Body of pancreas (tissue), 4 donors: ENCODE results near the gene SPTBN2. TPM values are rescaled to one million over a fixed set of nuclear protein-coding genes. Genes with fewer than 3 reads are reported as not detected.
A peak's percentile ranks its signal among the peaks of the same experiment; 100 is the strongest.

Experiments
- ATAC-seq: fragments of 150-250 bp; one replicate; pipeline ENCODE4 v1.9.1; 2016
- DNase-seq, 4 donors: peaks; one replicate each; pipeline ENCODE4 v3.0.0-alpha.2; 2019
- H3K27ac ChIP-seq, 4 donors: fragments of 200-600 bp; sonication (generic); 1 replicate in 3 of 4; 2 replicates in 1 of 4; pipeline versions ENCODE4 v1.5.1 to v1.6.1; 2016 to 2019; ENCODE audit warnings: mild to moderate bottlenecking in 1 of 4, mixed read lengths in 1 of 4, moderate library complexity in 1 of 4
- H3K27me3 ChIP-seq, 2 donors: fragments of 200-600 bp; sonication (generic); one replicate each; pipeline ENCODE4 v1.6.0; 2016; ENCODE audit warnings: mild to moderate bottlenecking in 1 of 2
- H3K36me3 ChIP-seq, 2 donors: fragments of 200-600 bp; sonication (generic); replicated peaks in 1 of 2; 2 replicates each; pipeline ENCODE4 v1.5.1; 2016; ENCODE audit warnings: low read depth in 2 of 2; ENCODE audit not compliant: insufficient read depth in 1 of 2
- H3K4me1 ChIP-seq: fragments of 200-600 bp; sonication (generic); one replicate; pipeline ENCODE4 v1.6.0; 2016
- H3K4me3 ChIP-seq, 2 donors: fragments of 200-600 bp; sonication (generic); 1 replicate in 1 of 2; 2 replicates in 1 of 2; pipeline ENCODE4 v1.5.1; 2016 to 2019
- H3K9me3 ChIP-seq, 3 donors: fragments of 200-600 bp; sonication (generic); 1 replicate in 2 of 3; 2 replicates in 1 of 3; pipeline ENCODE4 v1.5.1; 2016
- CTCF ChIP-seq, 7 experiments: fragments of 450-650 bp in 4 of 7; fragments of 200-600 bp in 3 of 7; sonication (generic) in 3 of 7; IDR thresholded peaks; one replicate each; pipeline ENCODE4 v1.5.1; 2016 to 2019; ENCODE audit warnings: antibody characterized with exemption in 7 of 7
- POLR2A ChIP-seq, 3 donors: fragments of 450-650 bp; IDR thresholded peaks; one replicate each; pipeline ENCODE4 v1.6.1; 2016; ENCODE audit warnings: antibody characterized with exemption in 3 of 3, mild to moderate bottlenecking in 2 of 3
- WGBS, 2 donors: methylation state at CpG; one replicate each; pipeline ENCODE4 v1.1.5; 2017; 5-methylcytosine and 5-hydroxymethylcytosine counted together
- intact Hi-C: fragments of 100-400 bp; cut with DNase I; formaldehyde crosslinking; loops from one replicate; pipeline ENCODE4 v1.15.1; 2023
- total RNA-seq, 2 donors: library from RNA; depleted of rRNA; stranded (reverse); fragments of >200 nt; gene quantifications; one replicate each; pipeline ENCODE4 v1.1.0, GENCODE V29; 2016

The SPTBN2 gene
- total RNA-seq, 2 donors from 2014 or later: 40.0 to 52.1 TPM

GRCh38 chr11:66698491-66698890, 30.5 kb downstream of the SPTBN2 start:
- 94 to 98% methylated on average over 9 of the region's 9 CpGs for WGBS, 2 donors
- Histone ChIP-seq H3K4me1 (no peaks in the 10 kb centered on the region), H3K27me3 (no peaks in the 10 kb centered on the region), H3K36me3 (peaks cover 0 to 3% of the 10 kb centered on the region in 2 donors), H3K27ac (no peak overlapping the region), H3K9me3 (no peaks in the 10 kb centered on the region), H3K4me3 (no peak overlapping the region)
- DNase-seq (no peak), ATAC-seq (no peak)
- TF ChIP-seq POLR2A (IDR thresholded peaks at IDR 0.05) (no peak), CTCF (IDR thresholded peaks at IDR 0.05) (no peak)
- intact Hi-C loops: no loop called here

- Histone ChIP-seq H3K4me3 (no peak overlapping the region), H3K36me3 (peaks cover 0 to 3% of the 10 kb centered on the region in 2 donors), H3K9me3 (no peaks in the 10 kb centered on the region), H3K27ac (no peak overlapping the region), H3K4me1 (no peaks in the 10 kb centered on the region), H3K27me3 (no peaks in the 10 kb centered on the region)
- intact Hi-C loops: loop anchor here (2.0 kb wide), 1 partner anchor 135 kb away; no protein-coding TSS in a partner anchor
- TF ChIP-seq POLR2A (IDR thresholded peaks at IDR 0.05): no peak
- TF ChIP-seq CTCF (IDR thresholded peaks at IDR 0.05): no peak
- DNase-seq (no peak), ATAC-seq (no peak)
- 89 to 92% methylated on average over 3 to 6 of the region's 6 CpGs for WGBS, 2 donors
Measured at GRCh38 chr11:66697988-66698387, 31.0 kb downstream of the SPTBN2 start.

GRCh38 chr11:66696146-66696545, 32.9 kb downstream of the SPTBN2 start:
- H3K4me3 ChIP-seq: no peak overlapping the region
- no peak overlapping the region for H3K27ac ChIP-seq
- no peak for TF ChIP-seq POLR2A (IDR thresholded peaks at IDR 0.05)
- no peak for TF ChIP-seq CTCF (IDR thresholded peaks at IDR 0.05)
- H3K36me3 ChIP-seq: peaks cover 0 to 3% of the 10 kb centered on the region in 2 donors
- H3K4me1 ChIP-seq: no peaks in the 10 kb centered on the region
- H3K27me3 ChIP-seq: no peaks in the 10 kb centered on the region
- H3K9me3 ChIP-seq: no peaks in the 10 kb centered on the region
- ATAC-seq: no peak
- no peak for DNase-seq
- WGBS, 2 donors: 89 to 100% methylated on average over 1 to 9 of the region's 9 CpGs
- intact Hi-C loops: loop anchor here (2.0 kb wide), 1 partner anchor 137 kb away; no protein-coding TSS in a partner anchor

- Histone ChIP-seq H3K9me3 (no peaks in the 10 kb centered on the region), H3K4me1 (no peaks in the 10 kb centered on the region), H3K4me3 (no peak overlapping the region), H3K27ac (peak overlapping the region in 1 of 4 donors; percentile 22), H3K27me3 (no peaks in the 10 kb centered on the region), H3K36me3 (peaks cover 0 to 3% of the 10 kb centered on the region in 2 donors)
- intact Hi-C loops: no loop called here
- TF ChIP-seq CTCF (IDR thresholded peaks at IDR 0.05) (peak; percentile 93 to 99 (median 98)), POLR2A (IDR thresholded peaks at IDR 0.05) (no peak)
- DNase-seq (peak; percentile 93 to 97 (median 96)), ATAC-seq (peak; percentile 97)
- 0 to 17% methylated on average over 1 to 6 of the region's 6 CpGs for WGBS, 2 donors
Measured at GRCh38 chr11:66694732-66695207, 34.2 kb downstream of the SPTBN2 start.

- 59 to 67% methylated on average over 4 to 13 of the region's 13 CpGs for WGBS, 2 donors
- no peaks in the 10 kb centered on the region for H3K27me3 ChIP-seq
Measured at GRCh38 chr11:66694056-66694410, 35.0 kb downstream of the SPTBN2 start.

More at GRCh38 chr11:66694056-66694410, 35.0 kb downstream of the SPTBN2 start:
- no peaks in the 10 kb centered on the region for H3K36me3 ChIP-seq
- intact Hi-C loops: no loop called here
- TF ChIP-seq POLR2A (IDR thresholded peaks at IDR 0.05): no peak
- TF ChIP-seq CTCF (IDR thresholded peaks at IDR 0.05): no peak
- no peaks in the 10 kb centered on the region for H3K4me1 ChIP-seq
- no peaks in the 10 kb centered on the region for H3K9me3 ChIP-seq
- no peak for DNase-seq
- no peak overlapping the region for H3K27ac ChIP-seq
- ATAC-seq: no peak
- no peak overlapping the region for H3K4me3 ChIP-seq
